ENCODE results near the gene ARMC10.

DNA sequence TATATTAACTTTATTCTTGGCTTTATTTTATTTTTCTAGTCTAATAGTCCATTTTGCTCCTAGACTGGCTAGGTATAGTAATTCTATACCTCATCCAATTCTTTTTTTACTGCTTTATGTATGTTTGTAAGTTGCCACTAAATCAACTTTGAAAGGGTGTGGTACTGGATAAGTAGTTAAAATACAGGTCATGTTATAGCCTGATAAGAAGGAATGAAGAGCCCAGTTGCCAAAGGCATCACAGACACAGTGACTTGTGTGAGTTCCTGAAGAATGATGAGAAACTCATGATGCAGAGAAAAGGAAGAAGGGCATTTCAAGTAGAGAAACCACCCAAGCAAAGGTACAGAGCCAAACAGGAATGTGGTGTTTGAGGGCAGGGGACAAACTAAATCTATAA lies 46.7 kb downstream of the ARMC10 start:
- TF ChIP-seq, protein P1, sequence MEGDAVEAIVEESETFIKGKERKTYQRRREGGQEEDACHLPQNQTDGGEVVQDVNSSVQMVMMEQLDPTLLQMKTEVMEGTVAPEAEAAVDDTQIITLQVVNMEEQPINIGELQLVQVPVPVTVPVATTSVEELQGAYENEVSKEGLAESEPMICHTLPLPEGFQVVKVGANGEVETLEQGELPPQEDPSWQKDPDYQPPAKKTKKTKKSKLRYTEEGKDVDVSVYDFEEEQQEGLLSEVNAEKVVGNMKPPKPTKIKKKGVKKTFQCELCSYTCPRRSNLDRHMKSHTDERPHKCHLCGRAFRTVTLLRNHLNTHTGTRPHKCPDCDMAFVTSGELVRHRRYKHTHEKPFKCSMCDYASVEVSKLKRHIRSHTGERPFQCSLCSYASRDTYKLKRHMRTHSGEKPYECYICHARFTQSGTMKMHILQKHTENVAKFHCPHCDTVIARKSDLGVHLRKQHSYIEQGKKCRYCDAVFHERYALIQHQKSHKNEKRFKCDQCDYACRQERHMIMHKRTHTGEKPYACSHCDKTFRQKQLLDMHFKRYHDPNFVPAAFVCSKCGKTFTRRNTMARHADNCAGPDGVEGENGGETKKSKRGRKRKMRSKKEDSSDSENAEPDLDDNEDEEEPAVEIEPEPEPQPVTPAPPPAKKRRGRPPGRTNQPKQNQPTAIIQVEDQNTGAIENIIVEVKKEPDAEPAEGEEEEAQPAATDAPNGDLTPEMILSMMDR (IDR thresholded peaks at IDR 0.05), result no peak
- TF ChIP-seq POLR2A (IDR thresholded peaks at IDR 0.05), result no peak

Data from right lobe of liver (tissue), 4 donors.